GM12865 (cell line): ENCODE measurements around the gene CTRB1.
"Not testable (repeated sequence)": the region's sequence is repeated elsewhere in the genome, so short reads cannot be mapped to it uniquely, and the experiment has no call there.

Experiments
- DNase-seq: peaks from one replicate; pipeline ENCODE4 v3.0.0; 2010; ENCODE audit warnings: low read depth
- H3K4me3 ChIP-seq: 2 replicates; pipeline ENCODE4 v1.5.1; 2011; ENCODE audit warnings: mild to moderate bottlenecking, low read depth, low read length, control low read depth
- TF ChIP-seq, protein P1 (sequence below): IDR thresholded peaks from 2 replicates; pipeline ENCODE4 v1.5.1; 2011; ENCODE audit warnings: low read length, control low read depth, low read depth, inconsistent platforms; ENCODE audit not compliant: insufficient read depth; ENCODE audit errors: missing control alignments

CTRB1 gene

GRCh38 chr16:75263963-75264445 lies 45.2 kb downstream of the CTRB1 start:
- no peak for DNase-seq
- no peak overlapping the region for H3K4me3 ChIP-seq
- TF ChIP-seq, protein P1, sequence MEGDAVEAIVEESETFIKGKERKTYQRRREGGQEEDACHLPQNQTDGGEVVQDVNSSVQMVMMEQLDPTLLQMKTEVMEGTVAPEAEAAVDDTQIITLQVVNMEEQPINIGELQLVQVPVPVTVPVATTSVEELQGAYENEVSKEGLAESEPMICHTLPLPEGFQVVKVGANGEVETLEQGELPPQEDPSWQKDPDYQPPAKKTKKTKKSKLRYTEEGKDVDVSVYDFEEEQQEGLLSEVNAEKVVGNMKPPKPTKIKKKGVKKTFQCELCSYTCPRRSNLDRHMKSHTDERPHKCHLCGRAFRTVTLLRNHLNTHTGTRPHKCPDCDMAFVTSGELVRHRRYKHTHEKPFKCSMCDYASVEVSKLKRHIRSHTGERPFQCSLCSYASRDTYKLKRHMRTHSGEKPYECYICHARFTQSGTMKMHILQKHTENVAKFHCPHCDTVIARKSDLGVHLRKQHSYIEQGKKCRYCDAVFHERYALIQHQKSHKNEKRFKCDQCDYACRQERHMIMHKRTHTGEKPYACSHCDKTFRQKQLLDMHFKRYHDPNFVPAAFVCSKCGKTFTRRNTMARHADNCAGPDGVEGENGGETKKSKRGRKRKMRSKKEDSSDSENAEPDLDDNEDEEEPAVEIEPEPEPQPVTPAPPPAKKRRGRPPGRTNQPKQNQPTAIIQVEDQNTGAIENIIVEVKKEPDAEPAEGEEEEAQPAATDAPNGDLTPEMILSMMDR: no peak

- H3K4me3 ChIP-seq: peak overlapping the region; percentile 91
- TF ChIP-seq, protein P1: no peak
- no peak for DNase-seq
Measured at GRCh38 chr16:75264457-75264998, 45.7 kb downstream of the CTRB1 start.

DNA sequence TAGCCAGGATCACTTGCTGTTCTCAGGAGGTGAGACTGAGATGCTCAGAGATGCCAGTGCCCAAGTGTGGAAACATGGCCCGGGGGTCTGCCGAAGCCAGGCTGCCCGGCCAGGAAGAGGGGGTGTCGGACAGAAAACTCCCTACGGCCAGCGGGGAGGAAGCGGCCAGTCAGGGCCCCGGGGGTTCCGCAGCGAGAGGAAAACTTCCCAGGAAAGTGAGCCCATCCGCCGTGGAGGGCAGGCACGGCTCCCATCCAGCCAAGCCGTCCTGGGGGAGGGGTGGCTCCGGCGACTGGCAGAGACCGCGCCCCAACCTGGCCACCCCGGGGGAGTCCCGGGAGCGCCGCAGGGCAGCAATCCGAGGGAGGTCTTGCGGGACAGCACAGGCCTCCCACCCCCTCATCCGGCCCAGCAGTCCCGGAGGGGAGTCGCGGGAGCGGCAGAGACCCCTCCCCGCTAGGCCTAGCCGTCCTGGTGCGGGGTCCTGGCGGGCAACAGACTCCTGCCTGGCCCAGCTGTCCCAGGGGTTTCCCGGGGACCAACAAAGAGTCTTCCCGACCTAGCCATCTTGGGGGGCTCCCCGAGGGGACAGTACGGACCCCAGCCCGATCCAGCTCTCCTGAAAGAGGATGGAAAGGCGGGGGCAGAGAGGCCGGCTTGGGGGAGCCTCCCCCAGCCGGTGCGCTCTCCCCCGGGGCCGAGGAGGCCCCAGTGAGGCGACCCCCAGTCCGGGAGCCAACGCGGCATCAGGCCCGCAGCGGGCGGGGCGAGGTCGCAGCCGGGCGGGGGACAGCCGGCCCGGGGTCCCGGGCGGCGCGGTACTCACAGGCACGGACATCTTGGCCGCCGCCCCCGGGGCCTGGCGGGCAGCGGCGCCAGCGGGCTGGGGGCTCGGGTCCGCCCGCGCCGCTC lies 46.5 kb downstream of the CTRB1 start:
- H3K4me3 ChIP-seq: peak overlapping the region; percentile 91
- TF ChIP-seq, protein P1: no peak
- no peak for DNase-seq

GRCh38 chr16:75265911-75266701 lies 47.3 kb downstream of the CTRB1 start:
- H3K4me3 ChIP-seq: peak overlapping the region; percentile 91
- TF ChIP-seq, protein P1: no peak
- DNase-seq: peak; percentile 82

DNA sequence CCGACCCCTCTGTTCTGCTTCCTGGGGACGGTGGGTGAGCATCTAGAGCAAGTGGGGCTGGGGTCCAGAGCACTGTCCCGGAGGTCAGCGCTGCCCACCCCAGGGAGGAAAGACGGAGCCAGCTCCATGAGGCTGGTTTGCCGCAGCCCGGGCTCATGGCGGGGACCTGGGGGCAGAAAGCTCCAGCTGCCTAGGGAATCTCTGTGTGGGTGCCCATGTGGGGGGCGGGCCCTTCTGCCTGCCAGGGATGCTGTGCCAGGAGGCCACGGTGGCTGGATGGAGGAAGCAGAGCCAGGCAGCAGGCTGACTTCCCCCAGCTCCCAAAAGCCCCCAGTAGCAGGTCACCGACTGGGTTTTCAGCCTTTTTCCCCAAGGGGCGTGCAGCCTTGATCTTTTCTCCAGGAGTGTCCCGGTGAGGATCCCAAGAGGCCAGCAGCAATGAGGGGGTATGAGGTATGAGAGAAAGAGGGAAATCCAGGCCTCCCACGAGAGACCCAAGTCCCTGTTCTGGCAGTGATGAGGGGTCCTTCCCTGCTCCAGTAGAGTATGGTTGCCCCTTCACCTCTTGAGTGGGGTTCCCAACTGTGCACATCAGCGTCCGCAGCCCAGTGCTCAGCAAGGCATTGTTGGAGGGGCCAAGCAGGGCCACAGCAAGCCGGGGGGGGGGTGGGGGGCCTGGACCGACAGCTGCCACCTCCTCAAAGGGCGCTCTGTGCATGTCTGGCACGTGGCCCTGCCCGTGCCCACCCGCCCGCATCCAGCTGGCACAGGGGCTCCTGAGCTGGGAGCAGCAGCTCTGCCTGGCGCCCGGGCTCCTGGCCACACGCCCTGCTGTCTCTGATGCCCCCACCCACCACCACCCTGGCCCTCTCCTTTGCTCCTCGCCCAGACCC lies 48.2 kb downstream of the CTRB1 start:
- DNase-seq: no peak
- TF ChIP-seq, protein P1: no peak
- H3K4me3 ChIP-seq: no peak overlapping the region

- DNase-seq: no peak
- TF ChIP-seq, protein P1: no peak
- no peak overlapping the region for H3K4me3 ChIP-seq
Measured at GRCh38 chr16:75267631-75268264, 49.0 kb downstream of the CTRB1 start.

GRCh38 chr16:75269358-75269757 lies 50.6 kb downstream of the CTRB1 start:
- not testable (repeated sequence) for H3K4me3 ChIP-seq, DNase-seq
